ENCODE measurements around the gene COMTD1. TPM values are rescaled to one million over a fixed set of nuclear protein-coding genes. Genes with fewer than 3 reads are reported as not detected.

COMTD1 gene
- 6.5 and 8.9 TPM in 2 replicates for total RNA-seq

GRCh38 chr10:75235375-75236177, at the start of gene COMTD1:
Gene COMTD1 (minus strand): TSS chr10:75235957. CDS start chr10:75235928, 29 bp downstream.

GRCh38 chr10:75210282-75211006, 25.3 kb downstream of the COMTD1 start, which contains the start of gene VDAC2:
Gene VDAC2 (plus strand): TSS chr10:75210796. CDS start chr10:75211159, 363 bp downstream.

Other genes with a start within 250 kb of the COMTD1 start
- gene SAMD8, start 124.3 kb downstream of the COMTD1 start, total RNA-seq = 38.2 and 38.5 TPM in 2 replicates
- 113 and 130 TPM in 2 replicates for gene VDAC2, start 25.2 kb downstream of the COMTD1 start, total RNA-seq
- 10.8 and 14.8 TPM in 2 replicates for gene ZNF503, start 165.8 kb upstream of the COMTD1 start, total RNA-seq
- gene LRMDA, start 195.7 kb upstream of the COMTD1 start, total RNA-seq = 4.6 and 7.8 TPM in 2 replicates